Natural killer cell (primary cell): ENCODE measurements around the gene GTPBP2. TPM values are rescaled to one million over a fixed set of nuclear protein-coding genes. Genes with fewer than 3 reads are reported as not detected.

Source experiments
- ATAC-seq, 3 donors: fragments of 150-1000 bp in 2 of 3; fragments of 200-7000 bp in 1 of 3; cut with Tn5 transposase; 1 replicate in 1 of 3; 2 replicates in 2 of 3; pipeline ENCODE4 v1.10.0; 2021; ENCODE audit warnings: mild to moderate bottlenecking in 2 of 3, moderate library complexity in 2 of 3
- DNase-seq, 2 donors: peaks; one replicate each; pipeline versions ENCODE4 v3.0.0 to v3.0.0-alpha.2; 2013 to 2021; ENCODE audit warnings: mixed read lengths in 1 of 2
- H3K27ac ChIP-seq: one replicate; pipeline ENCODE4 v1.5.1; 2013; ENCODE audit warnings: mild to moderate bottlenecking, low read length
- H3K27me3 ChIP-seq: one replicate; pipeline ENCODE4 v1.6.1; 2013; ENCODE audit warnings: low read length; ENCODE audit not compliant: control insufficient read depth, insufficient read depth
- H3K36me3 ChIP-seq: one replicate; pipeline ENCODE4 v1.6.1; 2013; ENCODE audit warnings: low read length; ENCODE audit not compliant: control insufficient read depth, insufficient read depth
- H3K4me1 ChIP-seq: one replicate; pipeline ENCODE4 v1.6.1; 2013; ENCODE audit warnings: low read length; ENCODE audit not compliant: control insufficient read depth, insufficient read depth
- H3K4me3 ChIP-seq: one replicate; pipeline ENCODE4 v1.5.1; 2013; ENCODE audit warnings: low read length
- H3K9me3 ChIP-seq: one replicate; pipeline ENCODE4 v1.6.1; 2013; ENCODE audit warnings: low read length; ENCODE audit not compliant: control insufficient read depth, insufficient read depth
- H3K27ac Mint-ChIP-seq, 2 donors: one replicate each; pipeline ENCODE4 v1.8.0; 2022; ENCODE audit warnings: mild to moderate bottlenecking in 2 of 2, mixed read lengths in 2 of 2, moderate library complexity in 1 of 2
- H3K27me3 Mint-ChIP-seq, 2 donors: one replicate each; pipeline ENCODE4 v1.8.0; 2022; ENCODE audit warnings: low read depth in 2 of 2, mixed read lengths in 2 of 2
- H3K36me3 Mint-ChIP-seq: one replicate; pipeline ENCODE4 v1.8.0; 2022; ENCODE audit warnings: mixed read lengths
- H3K4me1 Mint-ChIP-seq, 2 donors: one replicate each; pipeline ENCODE4 v1.8.0; 2022; ENCODE audit warnings: mixed read lengths in 2 of 2
- H3K4me3 Mint-ChIP-seq: one replicate; pipeline ENCODE4 v1.8.0; 2022; ENCODE audit warnings: mild to moderate bottlenecking, moderate library complexity, mixed read lengths
- H3K9me3 Mint-ChIP-seq, 2 donors: one replicate each; pipeline ENCODE4 v1.8.0; 2022; ENCODE audit warnings: mixed read lengths in 2 of 2
- WGBS: methylation state at CpG from one replicate; pipeline ENCODE4 v1.1.7; 2013; ENCODE audit warnings: missing lambda C conversion rate; ENCODE audit not compliant: insufficient coverage; 5-methylcytosine and 5-hydroxymethylcytosine counted together
- intact Hi-C: fragments of 100-400 bp; cut with micrococcal nuclease; formaldehyde crosslinking; loops from one replicate; pipeline ENCODE4 v1.14.2; 2022
- total RNA-seq, 4 donors: library from RNA; stranded (reverse); fragments of 120-200 nt in 1 of 4; gene quantifications; one replicate each; pipeline versions ENCODE4 v1.2.3 to v1.2.4, GENCODE V29; 2013 to 2022
- TF ChIP-seq, protein P1 (sequence below): fragments of 200-600 bp; IDR thresholded peaks from one replicate; pipeline ENCODE4 v1.8.0; 2022; ENCODE audit warnings: antibody characterized with exemption

The GTPBP2 gene
- total RNA-seq, 3 donors from 2014 or later (not counting 1 experiment from before 2014, with no cell fraction given), result 56.5 to 71.7 (median 69.3) TPM

DNA sequence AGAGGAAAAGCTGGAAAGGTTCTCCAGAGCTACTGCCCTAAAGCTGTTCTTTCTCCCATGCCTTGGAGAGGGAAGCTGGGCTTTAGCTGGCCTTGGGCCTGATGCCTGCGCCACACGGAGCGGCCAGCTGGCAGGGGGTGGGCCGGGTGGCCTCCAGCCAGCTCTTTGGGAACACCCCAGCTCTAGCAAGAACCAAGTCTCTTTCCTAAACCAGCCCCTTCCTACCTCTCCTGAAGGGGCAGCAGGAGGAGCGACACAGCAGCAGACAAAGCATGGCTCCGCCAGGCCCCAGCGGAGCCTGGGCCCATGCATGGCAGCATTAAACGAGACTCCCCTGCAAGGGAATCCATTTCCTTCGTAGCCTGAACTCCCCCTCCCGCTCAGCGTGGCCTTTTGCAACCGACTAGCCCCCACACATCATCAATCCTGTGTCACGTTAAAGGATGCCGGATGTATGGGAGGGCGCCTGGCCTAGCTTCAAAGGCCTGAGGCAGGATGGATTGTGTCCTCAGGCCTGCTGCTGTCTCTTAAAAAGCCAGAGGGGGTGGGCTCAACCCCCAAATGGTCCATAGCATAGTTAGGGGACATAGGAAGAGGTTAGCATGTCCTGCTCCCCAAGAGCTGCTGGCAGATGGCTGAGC, 44.5 kb upstream of the GTPBP2 start:
- no peaks in the 10 kb centered on the region for H3K9me3 ChIP-seq
- no peaks in the 10 kb centered on the region for H3K27me3 ChIP-seq
- H3K27ac ChIP-seq, result no peak overlapping the region
- Mint-ChIP-seq H3K4me1 (no peaks in the 10 kb centered on the region), H3K27ac (no peak overlapping the region), H3K36me3 (no peaks in the 10 kb centered on the region), H3K9me3 (no peaks in the 10 kb centered on the region), H3K27me3 (no peaks in the 10 kb centered on the region), H3K4me3 (no peak overlapping the region)
- DNase-seq (no peak), ATAC-seq (no peak)
- 93% methylated on average over 15 of the region's 15 CpGs for WGBS
- TF ChIP-seq, protein P1, sequence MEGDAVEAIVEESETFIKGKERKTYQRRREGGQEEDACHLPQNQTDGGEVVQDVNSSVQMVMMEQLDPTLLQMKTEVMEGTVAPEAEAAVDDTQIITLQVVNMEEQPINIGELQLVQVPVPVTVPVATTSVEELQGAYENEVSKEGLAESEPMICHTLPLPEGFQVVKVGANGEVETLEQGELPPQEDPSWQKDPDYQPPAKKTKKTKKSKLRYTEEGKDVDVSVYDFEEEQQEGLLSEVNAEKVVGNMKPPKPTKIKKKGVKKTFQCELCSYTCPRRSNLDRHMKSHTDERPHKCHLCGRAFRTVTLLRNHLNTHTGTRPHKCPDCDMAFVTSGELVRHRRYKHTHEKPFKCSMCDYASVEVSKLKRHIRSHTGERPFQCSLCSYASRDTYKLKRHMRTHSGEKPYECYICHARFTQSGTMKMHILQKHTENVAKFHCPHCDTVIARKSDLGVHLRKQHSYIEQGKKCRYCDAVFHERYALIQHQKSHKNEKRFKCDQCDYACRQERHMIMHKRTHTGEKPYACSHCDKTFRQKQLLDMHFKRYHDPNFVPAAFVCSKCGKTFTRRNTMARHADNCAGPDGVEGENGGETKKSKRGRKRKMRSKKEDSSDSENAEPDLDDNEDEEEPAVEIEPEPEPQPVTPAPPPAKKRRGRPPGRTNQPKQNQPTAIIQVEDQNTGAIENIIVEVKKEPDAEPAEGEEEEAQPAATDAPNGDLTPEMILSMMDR, result no peak
- peaks cover 66% of the 10 kb centered on the region for H3K36me3 ChIP-seq
- H3K4me3 ChIP-seq, result no peak overlapping the region
- H3K4me1 ChIP-seq, result no peaks in the 10 kb centered on the region
- intact Hi-C loops, result no loop called here

DNA sequence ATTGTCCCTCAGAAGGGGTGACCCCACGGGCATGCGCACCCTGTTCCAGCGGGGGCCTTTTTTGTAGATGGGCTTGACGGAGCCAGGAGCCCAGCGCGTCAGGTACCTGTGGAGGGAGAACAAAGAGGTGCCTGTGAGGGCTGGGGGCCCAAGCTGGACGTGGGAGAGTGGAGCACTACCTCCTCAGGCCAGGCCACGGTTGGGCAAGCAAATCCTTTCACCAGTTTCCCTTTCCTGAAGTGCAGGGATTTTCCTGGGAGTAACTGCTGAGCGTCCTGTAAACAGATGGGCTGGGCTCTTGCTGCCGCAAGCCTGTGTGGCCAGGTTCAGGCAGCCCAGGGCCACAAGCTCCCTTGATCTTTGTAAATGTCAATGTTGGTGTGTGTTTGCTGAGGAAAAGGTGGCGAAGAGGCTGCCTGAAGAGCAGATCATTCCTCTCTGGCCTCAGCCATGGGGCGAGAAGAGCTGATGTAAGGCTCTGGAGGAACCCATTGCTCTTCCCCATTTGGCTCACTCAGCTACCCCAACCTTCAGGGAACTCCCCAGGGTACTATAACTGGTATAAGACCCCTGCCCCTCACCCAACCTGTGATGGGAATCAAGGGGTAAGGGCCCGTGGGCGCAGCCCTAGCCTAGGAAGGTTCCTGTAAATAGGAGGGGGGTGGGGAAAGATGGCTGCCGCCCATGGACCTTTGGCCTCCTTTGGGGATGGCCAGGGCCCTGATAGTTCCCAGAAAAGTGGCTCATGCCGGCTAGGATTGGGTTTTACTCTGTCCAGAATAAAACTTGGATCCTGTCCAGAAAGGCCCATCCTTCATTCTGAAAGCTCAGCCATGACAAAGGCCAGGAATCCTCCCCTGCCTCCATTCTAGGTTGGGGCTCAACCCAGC, 43.0 kb upstream of the GTPBP2 start:
- Histone ChIP-seq H3K27me3 (no peaks in the 10 kb centered on the region), H3K9me3 (no peaks in the 10 kb centered on the region), H3K36me3 (peaks cover 51% of the 10 kb centered on the region), H3K27ac (no peak overlapping the region), H3K4me1 (peaks cover 15% of the 10 kb centered on the region), H3K4me3 (no peak overlapping the region)
- TF ChIP-seq, protein P1, result no peak
- H3K4me1 Mint-ChIP-seq, result peaks cover 6 to 12% of the 10 kb centered on the region in 2 donors
- WGBS, result 95% methylated on average over 16 of the region's 16 CpGs
- no peak overlapping the region for H3K27ac Mint-ChIP-seq
- no peaks in the 10 kb centered on the region for H3K9me3 Mint-ChIP-seq
- no peak overlapping the region for H3K4me3 Mint-ChIP-seq
- no peaks in the 10 kb centered on the region for H3K36me3 Mint-ChIP-seq
- no peaks in the 10 kb centered on the region for H3K27me3 Mint-ChIP-seq
- intact Hi-C loops, result no loop called here
- ATAC-seq (no peak), DNase-seq (no peak)

DNA sequence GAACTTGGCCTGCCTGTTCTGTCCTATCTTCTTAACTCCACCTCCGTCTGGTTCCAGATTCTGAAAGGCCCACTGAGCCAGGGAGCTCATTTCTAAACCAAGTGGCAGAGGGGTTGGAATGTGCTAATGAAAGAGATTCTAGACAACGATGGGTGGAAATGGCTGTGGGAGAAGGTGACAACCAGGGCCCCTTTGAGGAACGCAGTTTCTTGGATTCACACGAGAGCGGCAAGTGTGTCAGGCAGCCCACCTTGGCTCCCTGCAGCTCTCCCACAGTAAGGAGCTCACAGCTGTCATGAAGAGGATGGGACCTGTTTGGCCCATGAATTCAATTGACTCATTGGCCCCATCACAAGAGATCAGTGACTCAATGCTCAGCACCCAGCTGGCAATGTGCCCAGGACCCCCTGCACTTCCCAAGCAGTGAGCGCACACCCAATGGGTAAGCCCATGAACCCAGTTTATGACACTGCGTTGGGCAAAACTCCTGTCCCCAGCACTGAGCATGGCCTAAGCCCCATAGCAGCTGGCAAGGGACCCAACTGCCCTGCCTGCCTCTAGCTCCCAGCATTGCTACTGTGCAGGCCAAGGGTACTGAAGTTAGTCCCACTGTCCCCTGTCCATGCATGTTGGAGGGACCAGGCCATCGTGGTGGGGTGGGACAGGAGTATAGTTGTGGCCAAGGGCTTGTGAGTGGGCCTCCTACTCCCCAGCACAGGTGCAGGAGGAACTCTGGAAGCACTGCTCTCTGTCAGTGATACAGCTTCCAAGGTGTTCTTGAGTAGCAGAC, 42.1 kb upstream of the GTPBP2 start:
- intact Hi-C loops, result no loop called here
- ATAC-seq, result no peak
- TF ChIP-seq, protein P1, result no peak
- Histone ChIP-seq H3K4me3 (no peak overlapping the region), H3K27me3 (no peaks in the 10 kb centered on the region), H3K4me1 (peaks cover 17% of the 10 kb centered on the region), H3K9me3 (no peaks in the 10 kb centered on the region), H3K36me3 (peaks cover 43% of the 10 kb centered on the region), H3K27ac (no peak overlapping the region)
- DNase-seq, result no peak
- H3K27me3 Mint-ChIP-seq, result no peaks in the 10 kb centered on the region
- H3K4me3 Mint-ChIP-seq, result no peak overlapping the region
- H3K4me1 Mint-ChIP-seq, result peaks cover 6 to 14% of the 10 kb centered on the region in 2 donors
- no peaks in the 10 kb centered on the region for H3K36me3 Mint-ChIP-seq
- 93% methylated on average over 8 of the region's 8 CpGs for WGBS
- H3K27ac Mint-ChIP-seq, result no peak overlapping the region
- H3K9me3 Mint-ChIP-seq, result no peaks in the 10 kb centered on the region
